Measurements from ENCODE around the gene RCCD1.

RCCD1 gene

DNA sequence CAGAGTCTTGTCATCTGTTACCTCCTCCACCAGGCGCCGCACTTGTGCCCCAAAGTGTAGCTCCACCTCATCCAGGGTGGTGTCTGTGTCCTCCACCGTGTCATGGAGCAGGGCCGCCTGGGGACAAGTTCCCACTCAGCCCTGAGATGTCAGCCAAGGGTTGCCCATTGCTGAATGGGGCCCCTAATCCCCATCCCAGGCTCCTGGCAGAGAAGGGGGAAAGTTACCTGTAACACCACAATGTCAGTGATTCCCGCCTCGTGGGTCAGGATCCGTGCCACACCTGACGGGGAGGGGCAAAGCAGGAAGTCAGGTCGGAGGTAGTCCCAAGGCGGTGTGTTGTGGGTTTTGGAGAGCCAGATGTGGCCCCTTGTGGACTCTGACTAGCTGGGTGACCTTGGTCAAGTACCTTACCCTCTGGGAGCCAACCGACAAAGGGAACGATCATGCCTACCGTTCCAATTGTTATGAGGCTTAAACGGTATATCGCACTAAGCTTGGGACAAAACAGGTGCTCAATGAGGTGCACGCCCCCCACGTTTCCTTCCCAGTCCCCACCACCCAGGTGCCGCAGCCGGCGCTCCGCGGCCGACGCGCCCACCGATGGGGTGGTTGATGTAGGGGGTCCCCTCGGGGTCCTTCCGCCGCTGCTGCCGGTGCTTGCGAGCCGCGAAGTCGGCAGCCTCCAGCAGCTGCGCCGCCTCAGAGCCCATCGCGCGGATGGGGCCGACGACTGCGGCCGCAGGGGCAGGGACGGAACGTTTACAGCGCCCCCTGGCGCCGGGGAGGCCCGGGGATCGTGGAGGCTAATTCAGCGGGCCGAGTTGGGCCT is 22.6 kb upstream of the RCCD1 start, which contains the start of gene HDDC3:
Gene HDDC3, minus strand, starts transcription at position 722 of the 832 bp plus-strand sequence. Its CDS starts 9 bp downstream, at position 713.
- Histone ChIP-seq H3K27ac (ENCODE audit: low read depth, low read length) (no peak within 1 kb of the TSS), H3K9me3 (ENCODE audit: insufficient read depth, low read depth, low read length) (no peaks in the 10 kb centered on the region)

DNA sequence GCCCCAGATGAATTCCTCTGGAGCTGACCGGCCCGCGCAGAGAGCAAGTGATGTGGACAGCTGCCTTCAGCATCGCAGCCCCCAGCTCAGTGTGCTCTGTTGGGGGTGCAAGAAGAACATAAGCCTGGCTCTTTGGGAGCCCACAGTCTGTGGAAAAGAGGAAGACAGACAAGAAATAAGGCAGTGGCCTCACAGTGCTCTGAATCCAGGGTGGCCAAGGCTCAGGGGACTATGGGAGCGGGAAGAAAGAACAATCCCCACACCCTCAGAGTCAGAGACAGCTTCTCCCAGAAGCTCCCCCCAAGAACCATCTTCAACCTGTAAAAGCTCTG is 22.1 kb upstream of the RCCD1 start:
- no peak overlapping the region for H2BK5ac ChIP-seq (ENCODE audit: low read depth, low read length, poor library complexity)
- H4K12ac ChIP-seq (ENCODE audit: low read depth, low read length): no peak overlapping the region
- H3K4ac ChIP-seq (ENCODE audit: low read depth, low read length): no peak overlapping the region
- peaks cover 9% of the 10 kb centered on the region for H3K79me1 ChIP-seq (ENCODE audit: low read length)
- H4K91ac ChIP-seq (ENCODE audit: low read depth, low read length): no peak overlapping the region
- no peak overlapping the region for H3K18ac ChIP-seq (ENCODE audit: low read length)
- H3K9ac ChIP-seq (ENCODE audit: low read length): no peak overlapping the region
- no peak overlapping the region for H2BK120ac ChIP-seq (ENCODE audit: insufficient read depth, low read length, poor library complexity)
- no peak overlapping the region for H3K4me2 ChIP-seq (ENCODE audit: low read length)
- no CpG with 5 or more reads among the region's 5 CpGs for WGBS (ENCODE audit: extremely low coverage, insufficient coverage, insufficient read length)
- no peak for DNase-seq
- H3K4me3 ChIP-seq (ENCODE audit: low read depth, low read length): no peak overlapping the region
- H2BK12ac ChIP-seq (ENCODE audit: low read length): no peak overlapping the region
- H2AK5ac ChIP-seq (ENCODE audit: low read length): no peak overlapping the region
- no peak overlapping the region for H3K27ac ChIP-seq (ENCODE audit: low read depth, low read length)
- H3K4me1 ChIP-seq (ENCODE audit: control insufficient read depth in 1 of 2, insufficient read depth in 2 of 2, low read length in 2 of 2): peaks cover 8 to 14% of the 10 kb centered on the region in 2 experiments
- H3K36me3 ChIP-seq (ENCODE audit: control insufficient read depth in 1 of 2, insufficient read depth in 2 of 2, low read length in 2 of 2): peaks cover 2 to 4% of the 10 kb centered on the region in 2 experiments
- no peak overlapping the region for H3K14ac ChIP-seq (ENCODE audit: low read length)
- peak overlapping the region; percentile 11 for H2AFZ ChIP-seq (ENCODE audit: insufficient read depth, low read length, poor library complexity)
- H4K8ac ChIP-seq (ENCODE audit: low read depth, low read length): no peak overlapping the region
- H3K79me2 ChIP-seq (ENCODE audit: control insufficient read depth, insufficient read depth, low read length, poor library complexity): peaks cover 10% of the 10 kb centered on the region
- H3K23ac ChIP-seq (ENCODE audit: low read length): no peak overlapping the region
- H3K27me3 ChIP-seq (ENCODE audit: insufficient read depth, low read length): no peaks in the 10 kb centered on the region
- no peaks in the 10 kb centered on the region for H3K9me3 ChIP-seq (ENCODE audit: insufficient read depth, low read depth, low read length)

More for the DNA sequence above, 22.6 kb upstream of the RCCD1 start, which contains the start of gene HDDC3:
- Histone ChIP-seq H3K9ac (ENCODE audit: low read length) (peak within 1 kb of the TSS; percentile 19), H2BK12ac (ENCODE audit: low read length) (no peak within 1 kb of the TSS), H3K4me3 (ENCODE audit: low read depth, low read length) (peak within 1 kb of the TSS; percentile 81), H3K36me3 (ENCODE audit: control insufficient read depth in 1 of 2, insufficient read depth in 2 of 2, low read length in 2 of 2) (peaks cover 2 to 4% of the 10 kb centered on the region in 2 experiments), H4K12ac (ENCODE audit: low read depth, low read length) (peak within 1 kb of the TSS; percentile 76), H3K79me1 (ENCODE audit: low read length) (peaks cover 9% of the 10 kb centered on the region), H3K18ac (ENCODE audit: low read length) (peak within 1 kb of the TSS; percentile 73), H3K4me2 (ENCODE audit: low read length) (peak within 1 kb of the TSS; percentile 83), H3K14ac (ENCODE audit: low read length) (peak within 1 kb of the TSS; percentile 50), H3K4ac (ENCODE audit: low read depth, low read length) (peak within 1 kb of the TSS; percentile 20), H3K23ac (ENCODE audit: low read length) (no peak within 1 kb of the TSS), H4K8ac (ENCODE audit: low read depth, low read length) (peak within 1 kb of the TSS; percentile 67), H2AFZ (ENCODE audit: insufficient read depth, low read length, poor library complexity) (peak within 1 kb of the TSS; percentile 94), H2BK120ac (ENCODE audit: insufficient read depth, low read length, poor library complexity) (no peak within 1 kb of the TSS), H3K4me1 (ENCODE audit: control insufficient read depth in 1 of 2, insufficient read depth in 2 of 2, low read length in 2 of 2) (peaks cover 8 to 14% of the 10 kb centered on the region in 2 experiments), H2BK5ac (ENCODE audit: low read depth, low read length, poor library complexity) (no peak within 1 kb of the TSS), H4K91ac (ENCODE audit: low read depth, low read length) (peak within 1 kb of the TSS; percentile 68), H3K27me3 (ENCODE audit: insufficient read depth, low read length) (no peaks in the 10 kb centered on the region), H3K79me2 (ENCODE audit: control insufficient read depth, insufficient read depth, low read length, poor library complexity) (peaks cover 10% of the 10 kb centered on the region), H2AK5ac (ENCODE audit: low read length) (no peak within 1 kb of the TSS)
- peak; percentile 92 to 98 for DNase-seq
- WGBS (ENCODE audit: extremely low coverage, insufficient coverage, insufficient read length): no CpG with 5 or more reads among the region's 52 CpGs

DNA sequence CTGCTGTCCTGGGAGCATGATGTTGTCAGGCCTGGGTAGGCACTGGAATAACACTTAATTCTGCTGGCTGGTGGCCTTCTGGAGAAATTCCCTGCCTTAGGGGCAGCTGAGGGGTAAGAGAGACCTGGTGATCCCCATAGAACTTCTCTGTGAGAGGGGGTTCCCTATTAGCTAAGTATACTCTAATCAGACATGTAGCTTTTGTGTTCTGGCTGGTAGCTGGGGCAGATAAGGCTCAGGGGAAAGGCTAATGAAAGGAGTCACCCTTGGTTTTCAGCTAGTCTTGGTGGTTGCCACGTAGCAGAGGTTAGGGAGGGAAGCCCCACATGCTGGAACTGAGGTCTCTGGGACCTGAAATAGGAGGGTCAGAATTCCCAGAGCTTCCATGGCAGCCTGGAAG is 21.4 kb upstream of the RCCD1 start:
- Histone ChIP-seq H4K8ac (ENCODE audit: low read depth, low read length) (no peak overlapping the region), H2BK5ac (ENCODE audit: low read depth, low read length, poor library complexity) (no peak overlapping the region), H3K79me2 (ENCODE audit: control insufficient read depth, insufficient read depth, low read length, poor library complexity) (peaks cover 10% of the 10 kb centered on the region), H3K18ac (ENCODE audit: low read length) (no peak overlapping the region), H3K4me3 (ENCODE audit: low read depth, low read length) (no peak overlapping the region), H3K4me1 (ENCODE audit: control insufficient read depth in 1 of 2, insufficient read depth in 2 of 2, low read length in 2 of 2) (peaks cover 8 to 14% of the 10 kb centered on the region in 2 experiments), H4K12ac (ENCODE audit: low read depth, low read length) (no peak overlapping the region), H2AK5ac (ENCODE audit: low read length) (no peak overlapping the region), H3K9me3 (ENCODE audit: insufficient read depth, low read depth, low read length) (no peaks in the 10 kb centered on the region), H3K23ac (ENCODE audit: low read length) (no peak overlapping the region), H2AFZ (ENCODE audit: insufficient read depth, low read length, poor library complexity) (no peak overlapping the region), H3K79me1 (ENCODE audit: low read length) (peaks cover 9% of the 10 kb centered on the region), H3K4me2 (ENCODE audit: low read length) (no peak overlapping the region), H2BK120ac (ENCODE audit: insufficient read depth, low read length, poor library complexity) (no peak overlapping the region), H3K9ac (ENCODE audit: low read length) (no peak overlapping the region), H3K36me3 (ENCODE audit: control insufficient read depth in 1 of 2, insufficient read depth in 2 of 2, low read length in 2 of 2) (peaks cover 4% of the 10 kb centered on the region in 2 experiments), H3K27ac (ENCODE audit: low read depth, low read length) (no peak overlapping the region), H2BK12ac (ENCODE audit: low read length) (no peak overlapping the region), H4K91ac (ENCODE audit: low read depth, low read length) (no peak overlapping the region), H3K4ac (ENCODE audit: low read depth, low read length) (no peak overlapping the region), H3K27me3 (ENCODE audit: insufficient read depth, low read length) (no peaks in the 10 kb centered on the region), H3K14ac (ENCODE audit: low read length) (no peak overlapping the region)
- no peak for DNase-seq
- WGBS (ENCODE audit: extremely low coverage, insufficient coverage, insufficient read length): no CpG with 5 or more reads among the region's 1 CpG

DNA sequence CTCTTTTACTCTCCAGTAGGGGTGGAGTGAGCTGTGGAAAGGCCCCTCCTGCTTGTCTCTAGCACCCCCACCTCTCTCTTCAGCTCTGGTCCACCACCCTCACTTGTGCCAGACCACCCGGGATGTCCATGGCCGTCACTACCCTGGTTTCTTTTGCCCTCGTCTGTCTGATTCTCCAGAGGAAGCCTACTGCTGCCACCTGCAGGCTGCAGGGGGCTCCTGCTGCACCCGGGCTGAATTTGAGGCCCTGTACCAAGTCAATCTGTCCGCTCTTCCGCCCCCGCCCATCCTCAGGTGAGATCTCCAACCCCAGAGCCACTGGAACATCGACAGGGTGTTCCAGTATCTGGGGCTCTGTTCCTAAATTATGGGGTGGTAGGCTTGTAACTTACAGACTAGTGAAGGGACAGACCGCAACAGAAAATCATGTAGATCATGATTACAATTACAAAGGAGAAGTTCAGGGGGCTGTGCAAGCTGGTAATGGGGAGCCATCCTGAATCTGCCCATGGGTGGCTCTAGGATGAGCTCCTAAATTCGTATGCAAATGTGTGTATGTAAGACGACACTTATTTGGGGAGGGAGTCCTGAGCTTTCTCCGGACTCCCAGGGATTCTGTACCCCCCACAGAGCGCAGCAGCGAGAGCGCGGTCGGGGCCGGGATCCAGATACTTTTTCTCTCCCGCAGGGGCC is 20.3 kb upstream of the RCCD1 start:
- Histone ChIP-seq H3K4ac (ENCODE audit: low read depth, low read length) (no peak overlapping the region), H3K79me1 (ENCODE audit: low read length) (peaks cover 9% of the 10 kb centered on the region), H3K23ac (ENCODE audit: low read length) (no peak overlapping the region), H3K4me2 (ENCODE audit: low read length) (peak overlapping the region; percentile 83), H3K79me2 (ENCODE audit: control insufficient read depth, insufficient read depth, low read length, poor library complexity) (peaks cover 10% of the 10 kb centered on the region), H3K4me3 (ENCODE audit: low read depth, low read length) (peak overlapping the region; percentile 87), H3K27ac (ENCODE audit: low read depth, low read length) (no peak overlapping the region), H4K12ac (ENCODE audit: low read depth, low read length) (no peak overlapping the region), H3K9me3 (ENCODE audit: insufficient read depth, low read depth, low read length) (no peaks in the 10 kb centered on the region), H3K4me1 (ENCODE audit: control insufficient read depth in 1 of 2, insufficient read depth in 2 of 2, low read length in 2 of 2) (peaks cover 8 to 14% of the 10 kb centered on the region in 2 experiments), H4K8ac (ENCODE audit: low read depth, low read length) (peak overlapping the region; percentile 25), H3K36me3 (ENCODE audit: control insufficient read depth in 1 of 2, insufficient read depth in 2 of 2, low read length in 2 of 2) (peaks cover 8 to 9% of the 10 kb centered on the region in 2 experiments), H3K27me3 (ENCODE audit: insufficient read depth, low read length) (no peaks in the 10 kb centered on the region), H3K18ac (ENCODE audit: low read length) (no peak overlapping the region), H2AK5ac (ENCODE audit: low read length) (no peak overlapping the region), H4K91ac (ENCODE audit: low read depth, low read length) (no peak overlapping the region), H2BK5ac (ENCODE audit: low read depth, low read length, poor library complexity) (no peak overlapping the region), H2AFZ (ENCODE audit: insufficient read depth, low read length, poor library complexity) (peak overlapping the region; percentile 27), H3K14ac (ENCODE audit: low read length) (no peak overlapping the region), H3K9ac (ENCODE audit: low read length) (no peak overlapping the region), H2BK12ac (ENCODE audit: low read length) (no peak overlapping the region), H2BK120ac (ENCODE audit: insufficient read depth, low read length, poor library complexity) (no peak overlapping the region)
- WGBS (ENCODE audit: extremely low coverage, insufficient coverage, insufficient read length): no CpG with 5 or more reads among the region's 19 CpGs
- DNase-seq: peak; percentile 89 to 90

Measured in trophoblast cell (in vitro differentiated cells and primary cell).